ENCODE data around the gene CCDC158.

DNA sequence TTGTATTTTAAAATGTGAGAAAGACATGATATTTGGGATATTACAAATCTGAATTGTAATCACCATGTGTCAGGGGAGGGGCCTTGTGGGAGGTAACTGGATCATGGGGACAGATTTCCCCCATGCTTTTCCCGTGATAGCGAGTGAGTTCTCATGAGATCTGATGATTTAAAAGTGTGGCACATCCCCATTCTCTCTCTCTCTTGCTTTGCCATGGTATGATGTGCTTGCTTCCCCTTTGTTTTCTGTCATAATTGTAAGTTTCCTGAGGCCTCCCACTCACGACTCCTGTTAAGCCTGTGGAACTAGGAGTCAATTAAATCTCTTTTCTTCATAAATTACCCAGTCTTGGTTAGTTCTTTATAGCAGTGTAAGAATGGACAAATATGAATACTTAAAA is 39.0 kb downstream of the CCDC158 start:
- TF ChIP-seq, protein P1, sequence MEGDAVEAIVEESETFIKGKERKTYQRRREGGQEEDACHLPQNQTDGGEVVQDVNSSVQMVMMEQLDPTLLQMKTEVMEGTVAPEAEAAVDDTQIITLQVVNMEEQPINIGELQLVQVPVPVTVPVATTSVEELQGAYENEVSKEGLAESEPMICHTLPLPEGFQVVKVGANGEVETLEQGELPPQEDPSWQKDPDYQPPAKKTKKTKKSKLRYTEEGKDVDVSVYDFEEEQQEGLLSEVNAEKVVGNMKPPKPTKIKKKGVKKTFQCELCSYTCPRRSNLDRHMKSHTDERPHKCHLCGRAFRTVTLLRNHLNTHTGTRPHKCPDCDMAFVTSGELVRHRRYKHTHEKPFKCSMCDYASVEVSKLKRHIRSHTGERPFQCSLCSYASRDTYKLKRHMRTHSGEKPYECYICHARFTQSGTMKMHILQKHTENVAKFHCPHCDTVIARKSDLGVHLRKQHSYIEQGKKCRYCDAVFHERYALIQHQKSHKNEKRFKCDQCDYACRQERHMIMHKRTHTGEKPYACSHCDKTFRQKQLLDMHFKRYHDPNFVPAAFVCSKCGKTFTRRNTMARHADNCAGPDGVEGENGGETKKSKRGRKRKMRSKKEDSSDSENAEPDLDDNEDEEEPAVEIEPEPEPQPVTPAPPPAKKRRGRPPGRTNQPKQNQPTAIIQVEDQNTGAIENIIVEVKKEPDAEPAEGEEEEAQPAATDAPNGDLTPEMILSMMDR (IDR thresholded peaks at IDR 0.05), result no peak
- no peak for TF ChIP-seq EP300 (IDR thresholded peaks at IDR 0.05)
- no peak for TF ChIP-seq POLR2A (IDR thresholded peaks at IDR 0.05)

Measured in ovary (tissue), 3 donors.